ENCODE data around the gene NPRL2. TPM values are rescaled to one million over a fixed set of nuclear protein-coding genes. Genes with fewer than 3 reads are reported as not detected.
A peak's percentile ranks its signal among the peaks of the same experiment; 100 is the strongest.

The NPRL2 gene
- total and polyA plus RNA-seq, 9 of the 15 experiments (the other 6 are each of a cell fraction or from before 2014, with no cell fraction given): 17.4 to 40.4 (median 24.4) TPM

- TF ChIP-seq, protein P1, sequence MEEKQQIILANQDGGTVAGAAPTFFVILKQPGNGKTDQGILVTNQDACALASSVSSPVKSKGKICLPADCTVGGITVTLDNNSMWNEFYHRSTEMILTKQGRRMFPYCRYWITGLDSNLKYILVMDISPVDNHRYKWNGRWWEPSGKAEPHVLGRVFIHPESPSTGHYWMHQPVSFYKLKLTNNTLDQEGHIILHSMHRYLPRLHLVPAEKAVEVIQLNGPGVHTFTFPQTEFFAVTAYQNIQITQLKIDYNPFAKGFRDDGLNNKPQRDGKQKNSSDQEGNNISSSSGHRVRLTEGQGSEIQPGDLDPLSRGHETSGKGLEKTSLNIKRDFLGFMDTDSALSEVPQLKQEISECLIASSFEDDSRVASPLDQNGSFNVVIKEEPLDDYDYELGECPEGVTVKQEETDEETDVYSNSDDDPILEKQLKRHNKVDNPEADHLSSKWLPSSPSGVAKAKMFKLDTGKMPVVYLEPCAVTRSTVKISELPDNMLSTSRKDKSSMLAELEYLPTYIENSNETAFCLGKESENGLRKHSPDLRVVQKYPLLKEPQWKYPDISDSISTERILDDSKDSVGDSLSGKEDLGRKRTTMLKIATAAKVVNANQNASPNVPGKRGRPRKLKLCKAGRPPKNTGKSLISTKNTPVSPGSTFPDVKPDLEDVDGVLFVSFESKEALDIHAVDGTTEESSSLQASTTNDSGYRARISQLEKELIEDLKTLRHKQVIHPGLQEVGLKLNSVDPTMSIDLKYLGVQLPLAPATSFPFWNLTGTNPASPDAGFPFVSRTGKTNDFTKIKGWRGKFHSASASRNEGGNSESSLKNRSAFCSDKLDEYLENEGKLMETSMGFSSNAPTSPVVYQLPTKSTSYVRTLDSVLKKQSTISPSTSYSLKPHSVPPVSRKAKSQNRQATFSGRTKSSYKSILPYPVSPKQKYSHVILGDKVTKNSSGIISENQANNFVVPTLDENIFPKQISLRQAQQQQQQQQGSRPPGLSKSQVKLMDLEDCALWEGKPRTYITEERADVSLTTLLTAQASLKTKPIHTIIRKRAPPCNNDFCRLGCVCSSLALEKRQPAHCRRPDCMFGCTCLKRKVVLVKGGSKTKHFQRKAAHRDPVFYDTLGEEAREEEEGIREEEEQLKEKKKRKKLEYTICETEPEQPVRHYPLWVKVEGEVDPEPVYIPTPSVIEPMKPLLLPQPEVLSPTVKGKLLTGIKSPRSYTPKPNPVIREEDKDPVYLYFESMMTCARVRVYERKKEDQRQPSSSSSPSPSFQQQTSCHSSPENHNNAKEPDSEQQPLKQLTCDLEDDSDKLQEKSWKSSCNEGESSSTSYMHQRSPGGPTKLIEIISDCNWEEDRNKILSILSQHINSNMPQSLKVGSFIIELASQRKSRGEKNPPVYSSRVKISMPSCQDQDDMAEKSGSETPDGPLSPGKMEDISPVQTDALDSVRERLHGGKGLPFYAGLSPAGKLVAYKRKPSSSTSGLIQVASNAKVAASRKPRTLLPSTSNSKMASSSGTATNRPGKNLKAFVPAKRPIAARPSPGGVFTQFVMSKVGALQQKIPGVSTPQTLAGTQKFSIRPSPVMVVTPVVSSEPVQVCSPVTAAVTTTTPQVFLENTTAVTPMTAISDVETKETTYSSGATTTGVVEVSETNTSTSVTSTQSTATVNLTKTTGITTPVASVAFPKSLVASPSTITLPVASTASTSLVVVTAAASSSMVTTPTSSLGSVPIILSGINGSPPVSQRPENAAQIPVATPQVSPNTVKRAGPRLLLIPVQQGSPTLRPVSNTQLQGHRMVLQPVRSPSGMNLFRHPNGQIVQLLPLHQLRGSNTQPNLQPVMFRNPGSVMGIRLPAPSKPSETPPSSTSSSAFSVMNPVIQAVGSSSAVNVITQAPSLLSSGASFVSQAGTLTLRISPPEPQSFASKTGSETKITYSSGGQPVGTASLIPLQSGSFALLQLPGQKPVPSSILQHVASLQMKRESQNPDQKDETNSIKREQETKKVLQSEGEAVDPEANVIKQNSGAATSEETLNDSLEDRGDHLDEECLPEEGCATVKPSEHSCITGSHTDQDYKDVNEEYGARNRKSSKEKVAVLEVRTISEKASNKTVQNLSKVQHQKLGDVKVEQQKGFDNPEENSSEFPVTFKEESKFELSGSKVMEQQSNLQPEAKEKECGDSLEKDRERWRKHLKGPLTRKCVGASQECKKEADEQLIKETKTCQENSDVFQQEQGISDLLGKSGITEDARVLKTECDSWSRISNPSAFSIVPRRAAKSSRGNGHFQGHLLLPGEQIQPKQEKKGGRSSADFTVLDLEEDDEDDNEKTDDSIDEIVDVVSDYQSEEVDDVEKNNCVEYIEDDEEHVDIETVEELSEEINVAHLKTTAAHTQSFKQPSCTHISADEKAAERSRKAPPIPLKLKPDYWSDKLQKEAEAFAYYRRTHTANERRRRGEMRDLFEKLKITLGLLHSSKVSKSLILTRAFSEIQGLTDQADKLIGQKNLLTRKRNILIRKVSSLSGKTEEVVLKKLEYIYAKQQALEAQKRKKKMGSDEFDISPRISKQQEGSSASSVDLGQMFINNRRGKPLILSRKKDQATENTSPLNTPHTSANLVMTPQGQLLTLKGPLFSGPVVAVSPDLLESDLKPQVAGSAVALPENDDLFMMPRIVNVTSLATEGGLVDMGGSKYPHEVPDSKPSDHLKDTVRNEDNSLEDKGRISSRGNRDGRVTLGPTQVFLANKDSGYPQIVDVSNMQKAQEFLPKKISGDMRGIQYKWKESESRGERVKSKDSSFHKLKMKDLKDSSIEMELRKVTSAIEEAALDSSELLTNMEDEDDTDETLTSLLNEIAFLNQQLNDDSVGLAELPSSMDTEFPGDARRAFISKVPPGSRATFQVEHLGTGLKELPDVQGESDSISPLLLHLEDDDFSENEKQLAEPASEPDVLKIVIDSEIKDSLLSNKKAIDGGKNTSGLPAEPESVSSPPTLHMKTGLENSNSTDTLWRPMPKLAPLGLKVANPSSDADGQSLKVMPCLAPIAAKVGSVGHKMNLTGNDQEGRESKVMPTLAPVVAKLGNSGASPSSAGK (IDR thresholded peaks at IDR 0.05): peak; percentile 94
- peak; percentile 91 for TF ChIP-seq L3MBTL2 (IDR thresholded peaks at IDR 0.05)
- TF ChIP-seq PHF20 (IDR thresholded peaks at IDR 0.05; ENCODE audit: partially characterized antibody): peak; percentile 70
- TF ChIP-seq MAX (CRISPR knock-in tag; IDR thresholded peaks at IDR 0.05): peak; percentile 77
- TF ChIP-seq, protein P2, sequence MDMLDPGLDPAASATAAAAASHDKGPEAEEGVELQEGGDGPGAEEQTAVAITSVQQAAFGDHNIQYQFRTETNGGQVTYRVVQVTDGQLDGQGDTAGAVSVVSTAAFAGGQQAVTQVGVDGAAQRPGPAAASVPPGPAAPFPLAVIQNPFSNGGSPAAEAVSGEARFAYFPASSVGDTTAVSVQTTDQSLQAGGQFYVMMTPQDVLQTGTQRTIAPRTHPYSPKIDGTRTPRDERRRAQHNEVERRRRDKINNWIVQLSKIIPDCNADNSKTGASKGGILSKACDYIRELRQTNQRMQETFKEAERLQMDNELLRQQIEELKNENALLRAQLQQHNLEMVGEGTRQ (CRISPR knock-in tag; IDR thresholded peaks at IDR 0.05): no peak
- no peak for TF ChIP-seq ZFPM2 (CRISPR knock-in tag; IDR thresholded peaks at IDR 0.05)
- no peak for TF ChIP-seq CBX3 (IDR thresholded peaks at IDR 0.05; ENCODE audit: borderline replicate concordance in 1 of 2, low read length in 2 of 2)
- TF ChIP-seq, protein P3, sequence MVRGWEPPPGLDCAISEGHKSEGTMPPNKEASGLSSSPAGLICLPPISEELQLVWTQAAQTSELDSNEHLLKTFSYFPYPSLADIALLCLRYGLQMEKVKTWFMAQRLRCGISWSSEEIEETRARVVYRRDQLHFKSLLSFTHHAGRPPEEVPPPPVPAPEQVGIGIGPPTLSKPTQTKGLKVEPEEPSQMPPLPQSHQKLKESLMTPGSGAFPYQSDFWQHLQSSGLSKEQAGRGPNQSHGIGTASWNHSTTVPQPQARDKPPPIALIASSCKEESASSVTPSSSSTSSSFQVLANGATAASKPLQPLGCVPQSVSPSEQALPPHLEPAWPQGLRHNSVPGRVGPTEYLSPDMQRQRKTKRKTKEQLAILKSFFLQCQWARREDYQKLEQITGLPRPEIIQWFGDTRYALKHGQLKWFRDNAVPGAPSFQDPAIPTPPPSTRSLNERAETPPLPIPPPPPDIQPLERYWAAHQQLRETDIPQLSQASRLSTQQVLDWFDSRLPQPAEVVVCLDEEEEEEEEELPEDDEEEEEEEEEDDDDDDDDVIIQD (CRISPR knock-in tag; IDR thresholded peaks at IDR 0.05): no peak
- TF ChIP-seq MAFG (tag; conservative IDR thresholded peaks at IDR 0.05): no peak
These were observed at the start of gene NPRL2, which contains the start of gene CYB561D2 (continued) for GRCh38 chr3:50350527-50351322.

Data from K562 (cell line).